C4-2B (cell line): Measurements from ENCODE around the gene ATG101.

ENCODE experiments used
- ZFX ChIP-seq: fragments of 450-650 bp; IDR thresholded peaks from 2 replicates; pipeline ENCODE4 v1.6.1; 2017
- TF ChIP-seq, protein P1 (sequence below): fragments of 450-650 bp; conservative IDR thresholded peaks from 2 replicates; pipeline ENCODE4 v1.5.1; 2017; ENCODE audit warnings: mild to moderate bottlenecking

DNA sequence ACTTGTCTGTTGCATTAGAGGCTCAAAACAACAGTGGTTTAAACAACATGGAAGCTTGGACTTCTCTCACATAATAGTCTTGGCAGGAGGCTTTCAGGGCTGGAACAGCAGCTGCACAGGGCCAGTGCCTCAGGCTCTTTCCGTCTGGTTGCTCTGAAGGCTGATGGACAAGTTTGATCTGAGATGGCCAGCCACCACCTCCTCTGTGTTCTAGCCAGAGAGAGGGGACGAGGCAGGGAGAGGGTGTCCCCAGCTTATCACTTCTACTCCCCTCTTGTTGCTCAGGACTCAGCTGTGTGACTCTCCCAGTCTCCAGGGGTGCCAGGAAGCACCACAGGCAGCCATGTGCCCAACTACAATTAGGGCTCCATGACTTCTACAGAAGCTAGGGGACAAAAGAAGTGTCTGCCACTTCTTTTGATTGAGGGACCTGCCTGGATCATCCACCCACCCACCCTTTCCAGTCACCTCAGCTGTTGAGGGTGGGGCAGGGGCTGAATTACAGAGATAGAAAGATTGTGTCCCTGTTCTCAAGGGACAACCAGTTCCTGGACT, 56.3 kb downstream of the ATG101 start:
- TF ChIP-seq, protein P1, sequence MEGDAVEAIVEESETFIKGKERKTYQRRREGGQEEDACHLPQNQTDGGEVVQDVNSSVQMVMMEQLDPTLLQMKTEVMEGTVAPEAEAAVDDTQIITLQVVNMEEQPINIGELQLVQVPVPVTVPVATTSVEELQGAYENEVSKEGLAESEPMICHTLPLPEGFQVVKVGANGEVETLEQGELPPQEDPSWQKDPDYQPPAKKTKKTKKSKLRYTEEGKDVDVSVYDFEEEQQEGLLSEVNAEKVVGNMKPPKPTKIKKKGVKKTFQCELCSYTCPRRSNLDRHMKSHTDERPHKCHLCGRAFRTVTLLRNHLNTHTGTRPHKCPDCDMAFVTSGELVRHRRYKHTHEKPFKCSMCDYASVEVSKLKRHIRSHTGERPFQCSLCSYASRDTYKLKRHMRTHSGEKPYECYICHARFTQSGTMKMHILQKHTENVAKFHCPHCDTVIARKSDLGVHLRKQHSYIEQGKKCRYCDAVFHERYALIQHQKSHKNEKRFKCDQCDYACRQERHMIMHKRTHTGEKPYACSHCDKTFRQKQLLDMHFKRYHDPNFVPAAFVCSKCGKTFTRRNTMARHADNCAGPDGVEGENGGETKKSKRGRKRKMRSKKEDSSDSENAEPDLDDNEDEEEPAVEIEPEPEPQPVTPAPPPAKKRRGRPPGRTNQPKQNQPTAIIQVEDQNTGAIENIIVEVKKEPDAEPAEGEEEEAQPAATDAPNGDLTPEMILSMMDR, result no peak
- TF ChIP-seq ZFX, result no peak
